ENCODE results near the gene ASIC3. TPM values are rescaled to one million over a fixed set of nuclear protein-coding genes. Genes with fewer than 3 reads are reported as not detected.

Gene ASIC3
- total and polyA plus RNA-seq, 2 of the 4 experiments (the other 2 are of a cell fraction): 0.74 TPM; not detected in 1

- in situ Hi-C loops (cut with MboI; ENCODE audit: low sequenced_read_pairs) (no loop called here), dilution Hi-C loops (cut with HindIII; ENCODE audit: low sequenced_read_pairs, unreplicated experiment) (no loop called here), intact Hi-C loops (cut with micrococcal nuclease) (no loop called here)
- Histone ChIP-seq H3K9me3 (ENCODE audit: control insufficient read depth, insufficient read depth, low read length) (no peaks in the 10 kb centered on the region), H3K36me3 (ENCODE audit: control insufficient read depth, insufficient read depth, low read length) (peaks cover 11% of the 10 kb centered on the region; the same call in 1 of the 2 replicates), H2AK5ac (ENCODE audit: low read depth, low read length) (no peak overlapping the region; the same call in 1 of the 2 replicates), H3K4ac (ENCODE audit: low read depth, low read length) (no peak overlapping the region), H3K4me1 (ENCODE audit: control insufficient read depth, insufficient read depth, low read length) (peaks cover 16% of the 10 kb centered on the region), H2BK5ac (ENCODE audit: low read depth, low read length, poor library complexity, severe bottlenecking) (no peak overlapping the region), H3K27me3 (ENCODE audit: control insufficient read depth, insufficient read depth, low read length) (no peaks in the 10 kb centered on the region), H3K14ac (replicated peaks; ENCODE audit: low read depth, low read length) (no peak overlapping the region), H3K56ac (ENCODE audit: extremely low read depth, insufficient read depth, low read length) (no peak overlapping the region), H2BK15ac (ENCODE audit: low read depth, low read length) (no peak overlapping the region), H2BK20ac (ENCODE audit: low read depth, low read length) (no peak overlapping the region), H3K27ac (ENCODE audit: insufficient read depth, low read length) (no peak overlapping the region), H3K9me1 (ENCODE audit: insufficient read depth, low read length) (peaks cover 15% of the 10 kb centered on the region), H4K8ac (ENCODE audit: low read depth in 2 of 2, low read length in 2 of 2) (no peak overlapping the region), H3K23ac (ENCODE audit: low read depth, low read length) (no peak overlapping the region), H2AK9ac (replicated peaks; ENCODE audit: low read depth, low read length, poor library complexity) (no peak overlapping the region), H2BK120ac (ENCODE audit: low read depth, low read length) (no peak overlapping the region), H2AFZ (replicated peaks; ENCODE audit: low read length, poor library complexity) (no peak overlapping the region), H3K4me3 (ENCODE audit: insufficient read depth, low read depth, low read length) (no peak overlapping the region), H3K4me2 (ENCODE audit: low read depth, low read length) (no peak overlapping the region), H3K18ac (ENCODE audit: low read depth, low read length) (no peak overlapping the region), H3K79me1 (ENCODE audit: low read depth in 1 of 2, low read length in 2 of 2) (peaks cover 7 to 87% of the 10 kb centered on the region in 2 experiments; a peak in 2 of 4 replicates), H4K5ac (ENCODE audit: low read depth, low read length) (no peak overlapping the region), H3K9ac (ENCODE audit: low read depth, low read length) (no peak overlapping the region), H4K91ac (ENCODE audit: insufficient read depth, low read depth, low read length) (no peak overlapping the region), H4K20me1 (ENCODE audit: insufficient read depth, low read length) (peaks cover 95% of the 10 kb centered on the region)
- ChIA-PET POLR2A (ENCODE audit: unreplicated experiment) (no interaction called here), CTCF (interaction anchor here (1.3 kb wide), 1 partner anchor 17 kb away, joined by 4 read pairs; no protein-coding TSS in a partner anchor)
- DNase-seq: no peak
- 93% methylated on average over 5 of the region's 6 CpGs; no CpG with 5 or more reads in 1 of the 2 experiments for WGBS, 2 experiments (ENCODE audit: extremely low coverage in 2 of 2, insufficient read length in 1 of 2)
- TF ChIP-seq BHLHE40 (IDR thresholded peaks at IDR 0.05; ENCODE audit: low read depth, low read length): no peak
- TF ChIP-seq ELK1 (IDR thresholded peaks at IDR 0.05; ENCODE audit: borderline replicate concordance, low read depth, low read length): no peak
- no peak for TF ChIP-seq POLR2A (IDR thresholded peaks at IDR 0.05; ENCODE audit: low read depth, low read length)
- no peak for TF ChIP-seq NFE2L2 (IDR thresholded peaks at IDR 0.05; ENCODE audit: low read depth, low read length)
- TF ChIP-seq FOS (IDR thresholded peaks at IDR 0.05; ENCODE audit: low read depth, low read length): no peak
- TF ChIP-seq, protein P1, sequence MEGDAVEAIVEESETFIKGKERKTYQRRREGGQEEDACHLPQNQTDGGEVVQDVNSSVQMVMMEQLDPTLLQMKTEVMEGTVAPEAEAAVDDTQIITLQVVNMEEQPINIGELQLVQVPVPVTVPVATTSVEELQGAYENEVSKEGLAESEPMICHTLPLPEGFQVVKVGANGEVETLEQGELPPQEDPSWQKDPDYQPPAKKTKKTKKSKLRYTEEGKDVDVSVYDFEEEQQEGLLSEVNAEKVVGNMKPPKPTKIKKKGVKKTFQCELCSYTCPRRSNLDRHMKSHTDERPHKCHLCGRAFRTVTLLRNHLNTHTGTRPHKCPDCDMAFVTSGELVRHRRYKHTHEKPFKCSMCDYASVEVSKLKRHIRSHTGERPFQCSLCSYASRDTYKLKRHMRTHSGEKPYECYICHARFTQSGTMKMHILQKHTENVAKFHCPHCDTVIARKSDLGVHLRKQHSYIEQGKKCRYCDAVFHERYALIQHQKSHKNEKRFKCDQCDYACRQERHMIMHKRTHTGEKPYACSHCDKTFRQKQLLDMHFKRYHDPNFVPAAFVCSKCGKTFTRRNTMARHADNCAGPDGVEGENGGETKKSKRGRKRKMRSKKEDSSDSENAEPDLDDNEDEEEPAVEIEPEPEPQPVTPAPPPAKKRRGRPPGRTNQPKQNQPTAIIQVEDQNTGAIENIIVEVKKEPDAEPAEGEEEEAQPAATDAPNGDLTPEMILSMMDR (conservative IDR thresholded peaks at IDR 0.05; ENCODE audit: low read depth, low read length): no peak
- no peak for TF ChIP-seq MAFK (IDR thresholded peaks at IDR 0.05; ENCODE audit: low read depth, low read length)
- TF ChIP-seq MAZ (IDR thresholded peaks at IDR 0.05; ENCODE audit: borderline replicate concordance, low read depth, low read length): no peak
- no peak for TF ChIP-seq RFX5 (IDR thresholded peaks at IDR 0.05; ENCODE audit: low read depth, low read length)
- no peak for TF ChIP-seq SMC3 (IDR thresholded peaks at IDR 0.05; ENCODE audit: low read depth, low read length)
- TF ChIP-seq CHD1 (IDR thresholded peaks at IDR 0.05; ENCODE audit: low read depth, low read length): no peak
- no TSS peak for BruUV-seq (replicated peaks)
- ATAC-seq (ENCODE audit: low read depth): no peak
These were observed 45.4 kb downstream of the ASIC3 start for GRCh38 chr7:151093748-151094147.

Data from IMR-90 (cell line).